Stimulated activated CD8-positive, alpha-beta memory T cell treated with anti-CD3 and anti-CD28 coated beads, Interleukin-2, amount 100 ng/mL, for 48 hours (primary cell): ENCODE data around the gene IL18.
"Not testable (repeated sequence)": the region's sequence is repeated elsewhere in the genome, so short reads cannot be mapped to it uniquely, and the experiment has no call there.

Source experiments
- DNase-seq, 2 donors: peaks; one replicate each; pipeline ENCODE4 v3.0.0-alpha.2; 2020; ENCODE audit warnings: low read depth in 2 of 2

Gene IL18

DNA sequence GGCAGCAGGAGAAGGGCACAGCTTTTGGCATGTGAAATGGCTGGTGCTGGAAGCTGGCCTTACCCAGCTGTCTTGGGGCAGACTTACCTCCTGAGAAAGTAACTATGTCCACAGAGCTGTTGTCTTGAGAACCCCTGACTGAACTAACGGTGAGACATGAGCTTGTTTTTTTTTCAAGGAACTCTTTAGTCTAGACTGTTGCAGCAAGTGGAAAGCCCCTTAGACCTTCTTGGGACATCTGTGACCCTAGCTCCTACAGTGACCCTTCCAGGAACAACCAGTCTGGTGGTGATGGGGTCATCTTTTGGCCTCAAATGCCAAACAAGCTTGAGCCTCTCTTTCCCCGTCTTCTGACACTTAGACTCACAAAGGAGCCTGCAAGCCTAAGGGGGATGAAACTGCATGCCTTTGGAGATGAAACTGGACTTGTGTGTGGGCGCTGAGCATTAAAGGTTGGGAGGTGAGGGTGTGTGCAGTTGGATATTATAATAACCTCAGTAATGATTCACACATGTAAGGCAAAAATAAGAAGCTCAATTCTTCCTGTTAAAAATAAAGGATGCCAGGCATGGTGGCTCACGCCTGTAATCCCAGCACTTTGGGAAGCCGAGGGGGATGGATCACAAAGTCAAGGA, 41.8 kb downstream of the IL18 start:
- DNase-seq, result no peak

GRCh38 chr11:112118176-112118575, 45.7 kb downstream of the IL18 start:
- DNase-seq, result peak in 1 of 2 donors; percentile 6

- no peak for DNase-seq
Measured at GRCh38 chr11:112115386-112115785, 48.5 kb downstream of the IL18 start.

GRCh38 chr11:112114460-112114859, 49.4 kb downstream of the IL18 start:
- no peak for DNase-seq

GRCh38 chr11:112113539-112114457, 50.1 kb downstream of the IL18 start:
- DNase-seq, result no peak

GRCh38 chr11:112106070-112106469, 57.8 kb downstream of the IL18 start:
- DNase-seq, result no peak

- DNase-seq, result no peak
Measured at GRCh38 chr11:112103446-112103845, 60.4 kb downstream of the IL18 start.

GRCh38 chr11:112100462-112100861, 63.4 kb downstream of the IL18 start:
- no peak for DNase-seq

DNA sequence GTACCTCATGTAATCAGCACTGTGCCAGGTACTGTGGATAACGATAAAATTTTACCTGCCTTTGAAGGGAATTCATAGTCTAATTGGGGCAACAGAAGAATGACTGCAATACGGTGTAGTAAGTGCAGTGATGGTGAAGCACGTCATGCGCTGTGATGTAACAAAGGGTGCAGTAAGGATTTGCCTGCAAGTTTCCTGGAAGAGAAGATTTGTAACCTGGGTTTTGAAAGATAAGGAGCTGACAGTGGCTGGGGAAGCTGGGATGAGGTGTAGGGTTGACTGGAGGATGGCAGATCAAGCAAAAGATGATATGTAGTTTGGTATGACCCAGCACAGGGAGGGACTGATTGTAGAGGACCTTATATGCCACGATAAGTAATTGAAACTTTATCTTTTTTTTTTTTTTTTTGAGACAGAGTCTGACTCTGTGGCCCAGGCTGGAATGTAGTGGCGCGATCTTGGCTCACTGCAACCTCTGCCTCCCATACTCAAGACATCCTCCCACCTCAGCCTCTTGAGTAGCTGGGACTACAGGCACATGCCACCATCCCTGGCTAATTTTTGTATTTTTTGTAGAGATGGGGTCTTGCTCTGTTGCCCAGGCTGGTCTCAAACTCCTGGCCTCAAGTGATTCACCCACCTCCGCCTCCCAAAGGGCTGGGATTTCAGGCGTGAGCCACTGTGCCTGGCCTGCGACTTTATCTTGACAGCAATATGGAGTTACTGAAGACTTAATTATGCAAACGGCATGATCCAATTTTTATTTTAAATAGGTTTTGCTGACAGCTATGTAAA, 66.0 kb downstream of the IL18 start:
- DNase-seq, result no peak

DNA sequence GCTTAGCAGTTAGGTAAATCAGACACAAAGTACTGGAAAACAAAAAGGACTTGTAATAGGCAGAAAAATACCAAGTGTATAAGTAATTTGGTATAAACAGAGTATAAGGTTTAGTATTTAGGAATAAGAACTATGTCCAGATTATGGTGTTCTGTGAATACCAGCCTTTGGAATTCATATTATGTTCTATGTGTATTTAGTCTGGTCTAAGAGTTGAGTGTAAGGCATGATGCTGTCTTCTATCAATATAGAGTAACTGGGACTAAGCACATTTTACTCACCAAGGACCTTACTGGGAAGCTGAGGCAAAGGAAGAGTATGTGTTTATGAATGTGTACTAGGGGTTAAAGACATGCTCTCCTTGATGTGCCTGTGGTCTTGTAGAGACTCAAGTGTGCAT, 67.7 kb downstream of the IL18 start:
- DNase-seq, result no peak

DNA sequence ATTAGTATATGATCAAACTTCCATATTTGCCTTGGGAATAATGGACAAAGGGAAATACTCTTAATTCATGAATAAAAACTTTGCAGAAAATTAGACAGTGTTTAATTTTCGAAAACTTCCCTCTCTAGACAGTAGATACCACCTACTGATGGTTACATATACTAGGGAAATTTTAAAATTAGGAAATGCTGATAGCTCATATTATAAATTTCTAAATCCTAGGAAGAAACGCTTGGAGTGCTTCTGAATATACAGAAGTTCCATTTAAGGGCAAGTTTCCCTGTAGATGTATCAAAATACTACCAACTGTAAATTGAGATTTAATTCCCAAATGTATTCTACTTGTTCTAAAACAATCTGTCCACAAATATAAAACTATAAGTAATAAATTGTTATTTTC, 68.6 kb downstream of the IL18 start:
- DNase-seq, result not testable (repeated sequence)
